ENCODE measurements around the gene CHAF1A.

The CHAF1A gene

DNA sequence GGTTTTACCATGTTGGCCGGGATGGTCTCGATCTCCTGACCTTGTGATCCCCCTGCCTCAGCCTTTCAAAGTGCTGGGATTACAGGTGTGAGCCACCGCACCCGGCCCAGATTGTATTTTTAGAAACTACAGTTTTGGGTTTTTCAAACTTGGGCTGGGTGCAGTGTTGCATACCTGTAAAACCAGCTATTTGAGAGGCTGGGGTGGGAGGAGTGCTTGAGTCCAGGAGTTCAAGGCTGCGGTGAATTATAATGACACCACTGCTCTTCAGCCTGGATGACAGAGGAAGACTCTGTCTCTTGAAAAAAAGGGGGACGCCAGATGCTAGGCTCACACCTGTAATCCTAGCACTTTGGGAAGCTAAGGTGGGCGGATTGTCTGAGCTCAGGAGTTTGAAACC is 4.2 kb downstream of the CHAF1A start:
- no peak for DNase-seq

DNA sequence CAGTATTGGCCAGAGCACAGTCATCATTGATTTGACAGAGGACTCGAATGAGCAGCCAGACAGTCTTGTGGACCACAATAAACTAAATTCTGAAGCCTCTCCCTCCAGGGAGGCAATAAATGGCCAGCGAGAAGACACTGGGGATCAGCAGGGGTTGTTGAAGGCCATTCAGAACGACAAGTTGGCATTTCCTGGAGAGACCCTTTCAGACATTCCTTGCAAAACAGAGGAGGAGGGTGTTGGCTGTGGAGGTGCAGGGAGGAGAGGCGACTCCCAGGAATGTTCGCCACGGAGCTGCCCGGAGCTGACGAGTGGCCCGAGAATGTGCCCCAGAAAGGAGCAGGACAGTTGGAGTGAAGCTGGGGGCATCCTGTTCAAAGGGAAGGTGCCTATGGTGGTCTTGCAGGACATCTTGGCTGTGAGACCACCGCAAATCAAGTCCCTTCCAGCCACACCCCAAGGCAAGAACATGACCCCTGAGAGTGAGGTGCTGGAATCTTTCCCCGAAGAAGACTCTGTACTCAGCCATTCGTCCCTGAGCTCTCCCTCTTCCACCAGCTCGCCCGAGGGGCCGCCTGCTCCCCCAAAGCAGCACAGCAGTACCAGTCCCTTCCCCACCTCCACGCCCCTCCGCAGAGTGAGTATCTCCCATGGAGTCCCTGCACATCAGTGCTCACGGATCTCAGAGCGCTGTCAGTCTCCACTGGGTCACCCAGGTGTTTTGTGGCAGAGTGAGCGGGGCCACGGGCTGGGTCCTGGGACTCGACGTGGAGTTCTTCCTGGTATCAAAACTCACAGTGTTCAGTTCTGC is 6.9 kb downstream of the CHAF1A start:
- no peak for DNase-seq

DNA sequence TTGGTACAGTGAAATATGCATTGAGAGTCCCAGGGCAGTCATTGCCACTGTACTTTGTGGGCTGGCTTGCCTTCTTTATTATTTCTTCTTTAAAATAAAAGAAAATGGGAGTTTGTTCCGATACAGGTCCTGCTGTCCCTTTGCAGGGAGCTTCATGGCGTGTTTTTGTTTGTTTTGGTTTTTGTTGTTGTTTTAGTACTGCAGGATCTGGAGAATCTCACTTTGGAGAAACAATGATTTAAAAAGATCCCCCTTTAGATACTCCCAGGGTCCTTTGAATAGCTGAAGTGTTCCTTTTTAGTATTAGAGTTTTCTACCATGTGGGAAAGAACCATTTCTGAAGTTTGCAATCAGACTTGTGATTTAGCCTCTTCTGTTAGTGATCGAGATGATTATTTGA is 11.1 kb downstream of the CHAF1A start:
- no peak for DNase-seq

DNA sequence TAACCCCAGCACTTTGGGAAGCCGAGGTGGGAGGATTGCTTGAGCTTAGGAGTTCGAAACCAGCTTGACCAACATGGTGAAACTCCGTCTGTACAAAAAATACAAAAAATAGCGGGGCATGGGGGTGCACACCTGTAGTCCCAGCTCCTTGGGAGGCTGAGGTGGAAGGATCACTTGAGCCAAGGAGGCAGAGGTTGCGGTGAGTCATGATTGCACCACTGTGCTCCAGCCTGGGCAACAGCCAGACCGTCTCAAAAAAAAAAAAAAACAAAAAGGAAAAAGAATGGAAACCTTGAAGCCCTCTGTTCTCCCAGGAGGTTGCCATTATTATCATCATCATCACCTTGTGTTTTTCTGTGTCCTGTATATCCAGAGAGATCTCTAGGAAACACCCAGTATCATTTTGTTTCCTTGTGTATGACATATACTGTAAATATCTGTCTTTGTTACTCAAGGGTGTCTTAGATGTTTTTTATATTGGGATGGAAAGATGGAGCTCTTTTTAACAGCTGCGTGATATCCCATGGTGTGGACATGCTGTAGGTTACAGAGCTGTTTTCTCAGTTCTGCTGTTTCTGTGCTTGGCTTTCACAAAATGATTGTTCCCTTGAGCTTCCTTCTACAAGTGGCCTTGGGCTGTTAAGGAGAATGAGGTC is 11.8 kb downstream of the CHAF1A start:
- no peak for DNase-seq

DNA sequence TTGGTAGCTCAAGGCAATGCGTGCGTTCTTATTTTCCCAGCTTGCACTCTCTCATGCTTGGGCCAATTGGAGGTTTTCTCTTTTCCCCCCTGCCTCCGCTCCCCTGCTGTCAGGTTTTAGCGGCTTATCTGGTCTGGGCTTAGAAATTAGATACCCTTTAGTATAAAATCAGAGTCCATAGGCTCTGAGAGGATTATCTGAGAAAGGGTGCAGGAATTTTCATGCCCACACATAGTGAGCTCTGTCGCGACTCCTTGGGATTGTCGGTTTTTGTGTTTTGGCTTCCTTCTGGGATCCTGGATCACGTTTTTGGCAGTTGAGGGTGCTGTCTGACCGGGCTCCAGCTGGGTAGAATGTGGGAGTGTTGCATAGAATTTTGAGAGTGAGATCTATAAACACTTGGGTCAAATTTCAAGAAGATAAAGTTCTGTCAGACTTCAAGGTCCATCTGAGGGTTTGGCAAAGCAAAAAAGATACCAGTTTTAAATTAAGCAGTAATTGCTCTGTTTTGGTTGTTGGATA is 12.4 kb downstream of the CHAF1A start:
- DNase-seq = no peak

DNA sequence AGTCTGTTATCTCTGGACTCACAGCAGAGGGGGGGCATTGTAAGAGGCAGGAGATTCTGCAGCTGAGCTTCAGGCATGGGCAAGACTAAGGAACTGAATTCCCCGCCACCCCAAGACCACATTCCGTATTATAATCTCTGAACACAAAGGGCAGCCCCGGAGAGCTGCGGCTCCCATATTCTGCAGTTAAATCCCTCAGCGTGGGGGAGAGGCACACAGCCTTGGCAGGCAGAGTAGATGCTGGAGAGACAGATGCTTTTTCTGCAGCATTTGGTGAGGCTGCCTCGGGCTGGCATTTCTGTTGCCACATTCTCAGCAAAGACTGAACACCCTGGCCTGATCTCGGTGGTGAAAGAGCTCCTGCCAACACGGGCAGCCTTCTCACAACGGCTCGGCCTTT is 12.9 kb downstream of the CHAF1A start:
- no peak for DNase-seq

DNA sequence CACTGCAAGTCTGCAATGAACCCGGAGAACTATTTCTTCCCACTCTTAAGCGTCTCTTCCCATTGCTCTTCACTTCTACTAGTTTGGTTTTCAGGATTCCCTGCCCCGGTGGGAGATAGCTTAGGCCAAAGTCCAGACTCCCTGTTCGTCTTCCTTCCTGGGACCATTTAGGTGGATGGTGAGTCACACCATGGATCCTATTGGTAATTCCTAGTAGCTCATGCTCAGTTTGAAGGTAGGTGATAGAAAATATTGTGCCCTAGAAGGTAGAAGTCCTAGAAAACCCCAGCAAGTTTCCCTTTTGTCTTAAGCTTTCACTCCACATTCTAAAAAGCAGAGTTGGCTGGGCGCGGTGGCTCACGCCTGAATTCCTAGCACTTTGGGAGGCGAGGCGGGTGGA is 13.8 kb downstream of the CHAF1A start:
- no peak for DNase-seq

DNA sequence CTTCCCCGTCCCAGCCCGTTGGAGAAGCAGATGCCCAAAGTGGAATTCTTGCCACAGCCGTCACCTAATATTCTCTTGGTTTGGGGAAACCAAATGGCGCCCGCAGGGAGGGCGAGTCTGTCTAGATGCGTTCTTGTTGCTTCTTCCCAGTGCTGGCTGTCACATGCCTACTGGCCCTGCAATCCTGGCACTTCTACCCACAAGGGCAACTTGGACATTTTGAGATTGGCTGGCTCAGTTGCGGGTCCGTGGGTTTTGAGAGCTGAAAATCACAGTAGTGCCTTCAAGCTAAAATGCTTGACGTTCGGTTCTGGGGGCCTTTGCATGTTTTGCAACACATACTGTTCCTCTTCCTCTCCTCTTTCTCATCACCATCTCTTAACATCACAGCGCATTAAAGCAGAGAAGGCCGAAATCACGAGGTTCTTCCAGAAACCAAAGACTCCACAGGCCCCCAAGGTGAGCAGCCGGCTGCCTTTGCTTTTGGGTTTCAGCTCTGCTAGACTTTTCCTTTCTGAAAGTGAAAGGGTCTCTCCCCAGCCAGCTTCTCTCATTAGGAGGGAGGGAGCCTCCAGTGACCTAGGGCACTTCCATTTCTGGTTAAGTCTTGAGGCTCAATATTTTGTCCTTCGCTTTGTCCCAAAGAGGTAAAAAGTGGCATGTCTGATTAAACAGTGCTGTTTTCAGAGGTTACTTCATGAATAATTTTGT is 21.1 kb downstream of the CHAF1A start:
- DNase-seq = no peak

DNA sequence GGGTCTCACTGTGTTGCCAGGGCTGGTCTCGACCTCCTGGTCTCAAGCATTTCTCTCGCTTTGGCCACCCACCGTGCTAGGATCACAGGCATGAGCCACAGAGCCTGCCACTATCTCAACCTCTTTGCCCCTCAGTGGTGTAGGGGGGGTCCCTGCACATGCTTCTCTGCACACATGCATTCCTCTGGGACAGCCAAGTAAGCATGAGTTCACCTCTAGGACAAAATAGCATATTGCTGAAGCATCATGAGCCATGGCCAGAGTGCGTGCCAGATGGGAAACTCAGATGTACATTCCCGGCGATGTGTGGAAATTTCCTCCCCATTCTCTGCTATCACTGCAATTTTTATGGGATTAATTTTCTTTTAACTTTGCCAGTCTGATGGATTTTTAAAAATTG is 23.1 kb downstream of the CHAF1A start:
- no peak for DNase-seq

DNA sequence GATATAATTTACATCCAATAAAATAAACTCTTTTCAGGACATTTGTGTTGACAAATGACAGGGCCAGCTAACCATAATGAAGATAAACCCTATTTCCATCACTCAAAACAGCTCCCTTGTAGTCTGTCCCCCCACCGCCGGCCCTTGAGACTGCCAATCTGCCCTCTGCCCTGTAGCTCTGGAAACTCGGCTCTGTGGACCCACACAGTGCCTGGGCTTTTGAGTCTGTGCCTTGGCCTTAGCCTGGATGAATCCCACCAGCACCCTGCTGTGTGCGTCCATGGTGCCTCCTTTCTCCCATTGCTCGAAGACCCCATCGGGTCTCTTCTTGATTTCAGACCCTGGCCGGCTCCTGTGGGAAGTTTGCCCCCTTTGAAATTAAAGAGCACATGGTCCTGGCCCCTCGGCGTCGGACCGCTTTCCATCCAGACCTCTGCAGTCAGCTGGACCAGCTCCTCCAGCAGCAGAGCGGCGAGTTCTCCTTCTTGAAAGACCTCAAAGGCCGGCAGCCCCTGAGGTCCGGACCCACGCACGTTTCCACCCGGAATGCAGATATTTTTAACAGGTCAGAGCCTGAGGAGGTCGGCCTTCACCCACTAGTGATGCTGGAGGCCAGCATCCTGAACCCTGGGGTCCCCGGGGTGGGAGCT is 26.0 kb downstream of the CHAF1A start:
- DNase-seq = no peak

DNA sequence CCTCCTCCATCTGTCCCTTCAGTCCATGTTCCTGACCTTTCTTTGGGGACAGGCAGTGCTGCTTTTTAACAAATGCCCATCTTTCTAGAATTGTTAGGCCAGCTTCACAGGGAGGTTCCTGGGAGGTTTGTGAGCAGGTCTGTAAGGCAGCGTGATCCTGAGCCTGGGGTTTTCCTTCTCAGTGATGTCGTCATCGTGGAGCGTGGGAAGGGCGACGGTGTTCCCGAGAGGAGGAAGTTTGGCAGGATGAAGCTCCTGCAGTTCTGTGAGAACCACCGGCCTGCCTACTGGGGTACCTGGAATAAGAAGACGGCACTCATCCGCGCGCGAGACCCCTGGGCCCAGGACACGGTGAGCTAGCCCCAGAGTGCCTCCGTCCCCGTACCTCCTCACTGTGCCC is 26.8 kb downstream of the CHAF1A start:
- DNase-seq = no peak

DNA sequence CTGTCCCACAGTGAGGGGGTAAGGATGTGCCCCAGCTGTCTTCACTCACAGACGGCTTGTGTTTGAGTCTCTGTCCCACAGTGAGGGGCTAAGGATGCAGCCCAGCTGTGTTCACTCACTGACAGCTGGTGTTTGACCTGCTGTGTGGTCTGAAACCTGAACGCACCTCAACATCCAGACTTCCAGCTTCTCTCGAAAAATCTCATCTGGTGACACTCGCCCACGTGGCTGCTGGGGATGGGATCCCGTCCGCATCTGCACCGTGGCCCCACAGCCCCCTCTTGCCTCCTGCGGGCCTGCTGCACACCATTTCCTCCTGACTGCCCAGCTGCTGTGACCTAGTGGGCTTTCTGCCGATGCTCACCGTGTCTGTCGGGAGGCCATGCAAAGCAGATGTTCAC is 27.3 kb downstream of the CHAF1A start:
- no peak for DNase-seq

DNA sequence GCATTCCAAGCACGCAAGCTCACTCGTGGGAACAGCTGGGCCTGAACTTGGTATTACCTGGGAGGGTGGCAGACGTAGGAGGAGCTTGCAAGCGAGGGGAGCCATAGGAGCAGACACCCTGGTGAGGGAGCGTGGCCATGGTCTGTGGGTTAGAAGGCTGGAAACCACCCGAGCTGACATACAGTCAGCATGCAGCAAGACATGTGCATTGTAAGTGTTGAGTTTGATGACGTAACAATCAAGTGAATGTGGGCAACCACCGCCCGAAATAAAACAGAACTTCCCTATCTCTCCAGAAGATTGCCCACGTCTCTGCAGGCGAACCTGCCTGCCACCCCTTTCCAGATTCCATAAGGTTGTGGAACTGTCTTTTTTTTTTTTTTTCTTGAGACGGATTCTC is 28.3 kb downstream of the CHAF1A start:
- no peak for DNase-seq

DNA sequence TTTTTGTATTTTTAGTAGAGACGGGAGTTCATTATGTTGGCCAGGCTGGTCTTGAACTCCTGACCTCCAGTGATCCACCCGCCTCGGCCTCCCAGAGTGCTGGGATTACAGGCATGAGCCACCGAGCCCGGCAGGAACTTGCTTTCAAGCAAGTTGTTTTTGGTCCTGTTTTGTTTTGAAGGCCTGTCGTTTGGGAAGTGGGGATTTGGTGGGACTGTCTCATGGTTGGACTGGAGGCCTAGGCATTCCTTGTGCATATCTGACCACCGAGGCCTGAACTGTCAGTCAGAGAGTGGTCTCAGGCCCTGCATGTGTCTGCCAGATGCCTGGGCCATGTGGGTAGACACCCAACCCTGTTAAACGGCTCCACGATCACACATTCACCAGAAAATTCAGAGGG is 28.9 kb downstream of the CHAF1A start:
- DNase-seq = no peak

DNA sequence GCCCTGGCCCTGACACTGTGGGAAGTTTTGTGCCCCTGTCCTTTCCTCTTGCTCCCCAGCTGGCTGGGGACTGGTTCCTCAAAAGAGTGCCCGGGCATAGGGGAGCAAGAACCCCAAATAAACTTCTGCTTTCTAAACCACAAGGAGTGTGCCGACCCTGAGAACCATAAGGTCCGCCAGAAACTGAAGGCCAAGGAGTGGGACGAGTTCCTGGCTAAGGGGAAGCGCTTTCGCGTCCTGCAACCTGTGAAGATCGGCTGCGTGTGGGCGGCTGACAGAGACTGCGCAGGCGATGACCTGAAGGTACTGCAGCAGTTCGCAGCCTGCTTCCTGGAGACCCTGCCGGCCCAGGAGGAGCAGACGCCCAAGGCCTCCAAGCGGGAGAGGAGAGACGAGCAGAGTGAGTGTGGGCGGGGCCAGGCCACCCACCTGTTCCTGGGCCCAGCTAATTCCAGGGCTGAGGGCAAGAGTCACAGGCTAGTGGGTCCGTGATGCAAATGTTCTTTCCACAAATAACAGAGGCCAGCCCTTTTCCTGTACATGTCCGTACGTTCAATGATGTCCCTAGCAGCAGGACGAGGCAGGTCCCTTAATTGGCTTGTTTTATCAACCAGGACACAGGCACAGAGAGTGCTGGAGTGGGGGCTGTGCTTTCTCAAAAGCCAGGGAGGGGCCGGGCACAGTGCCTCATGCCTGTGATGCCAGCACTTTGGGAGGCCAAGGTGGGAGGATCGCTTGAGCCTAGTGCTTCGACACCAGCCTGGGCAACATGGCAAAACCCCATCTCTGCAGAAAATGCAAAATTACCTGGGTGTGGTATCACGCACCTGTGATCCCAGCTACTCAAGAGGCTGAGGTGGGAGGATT is 29.6 kb downstream of the CHAF1A start:
- DNase-seq = no peak

DNA sequence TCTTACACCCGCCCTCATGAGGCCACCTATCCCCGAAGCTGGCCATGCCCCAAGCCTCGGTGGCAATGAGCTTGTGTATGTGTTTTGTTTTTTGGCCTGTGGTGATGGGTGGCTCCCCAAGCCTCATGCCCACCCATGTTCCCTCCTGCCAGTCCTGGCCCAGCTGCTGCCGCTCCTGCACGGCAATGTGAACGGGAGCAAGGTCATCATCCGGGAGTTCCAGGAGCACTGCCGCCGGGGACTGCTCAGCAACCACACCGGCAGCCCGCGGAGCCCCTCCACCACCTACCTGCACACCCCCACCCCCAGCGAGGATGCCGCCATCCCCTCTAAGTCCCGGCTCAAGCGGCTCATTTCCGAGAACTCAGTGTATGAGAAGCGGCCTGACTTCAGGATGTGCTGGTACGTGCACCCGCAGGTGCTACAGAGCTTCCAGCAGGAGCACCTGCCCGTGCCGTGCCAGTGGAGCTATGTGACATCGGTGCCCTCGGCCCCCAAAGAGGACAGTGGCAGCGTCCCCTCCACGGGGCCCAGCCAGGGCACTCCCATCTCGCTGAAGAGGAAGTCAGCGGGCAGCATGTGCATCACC is 30.6 kb downstream of the CHAF1A start:
- DNase-seq = no peak

DNA sequence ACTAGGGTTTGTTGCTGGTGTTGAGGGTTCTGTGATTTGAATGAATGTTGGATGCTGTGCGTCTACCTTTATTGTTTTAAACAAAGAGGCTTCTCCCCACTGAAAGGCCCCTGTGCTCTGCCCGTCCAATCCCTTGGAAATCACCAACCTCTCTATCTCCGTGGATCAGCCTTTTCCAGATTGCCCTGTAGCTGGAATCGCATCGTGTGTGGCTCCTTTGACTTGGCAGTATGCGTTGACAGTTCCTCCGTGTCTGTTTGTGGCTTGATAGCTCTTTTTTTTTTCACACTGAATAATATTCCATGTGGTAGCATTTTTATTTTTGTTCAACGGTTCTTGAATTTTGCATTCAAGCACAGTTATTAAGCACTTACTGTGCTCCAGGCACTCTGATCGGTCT is 32.0 kb downstream of the CHAF1A start:
- DNase-seq = no peak

DNA sequence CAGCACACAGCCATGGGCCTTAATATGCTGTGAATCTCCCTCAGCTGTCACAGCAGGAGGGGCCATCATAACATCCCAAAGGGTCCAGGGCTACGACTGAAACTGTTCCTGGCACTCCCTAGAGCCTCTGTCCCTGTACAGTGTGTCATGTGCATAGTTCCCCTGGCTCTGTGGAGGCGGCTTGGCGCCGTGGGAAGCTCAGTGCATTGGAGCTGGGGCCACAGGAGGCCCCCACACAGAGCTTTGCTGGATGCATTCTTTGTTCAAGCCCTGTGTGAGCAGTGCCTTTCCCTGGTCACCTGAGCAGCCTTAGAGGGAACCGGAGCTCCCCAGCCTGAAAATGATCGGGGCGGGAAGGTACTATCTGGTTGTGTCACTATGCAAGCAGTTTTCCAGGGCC is 33.8 kb downstream of the CHAF1A start:
- no peak for DNase-seq

DNA sequence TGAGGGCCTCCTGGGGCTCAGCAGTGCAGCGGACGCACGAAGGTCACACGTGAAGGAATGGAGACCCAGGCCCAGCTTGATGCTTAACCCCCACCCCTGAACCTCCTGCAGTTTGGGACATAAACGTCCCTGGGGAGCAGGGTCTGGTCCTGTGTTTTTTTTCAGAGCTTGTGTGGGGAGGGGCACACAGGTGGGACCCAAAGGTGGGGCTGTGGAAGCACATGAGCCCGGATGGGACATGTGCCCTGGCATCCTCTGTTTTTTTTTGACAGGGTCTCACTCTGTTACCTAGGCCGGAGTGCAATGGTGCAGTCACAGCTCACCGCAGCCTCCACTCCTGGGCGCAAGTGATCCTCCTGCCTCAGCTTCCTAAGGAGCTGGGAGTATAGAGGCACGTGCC is 34.7 kb downstream of the CHAF1A start:
- no peak for DNase-seq

DNA sequence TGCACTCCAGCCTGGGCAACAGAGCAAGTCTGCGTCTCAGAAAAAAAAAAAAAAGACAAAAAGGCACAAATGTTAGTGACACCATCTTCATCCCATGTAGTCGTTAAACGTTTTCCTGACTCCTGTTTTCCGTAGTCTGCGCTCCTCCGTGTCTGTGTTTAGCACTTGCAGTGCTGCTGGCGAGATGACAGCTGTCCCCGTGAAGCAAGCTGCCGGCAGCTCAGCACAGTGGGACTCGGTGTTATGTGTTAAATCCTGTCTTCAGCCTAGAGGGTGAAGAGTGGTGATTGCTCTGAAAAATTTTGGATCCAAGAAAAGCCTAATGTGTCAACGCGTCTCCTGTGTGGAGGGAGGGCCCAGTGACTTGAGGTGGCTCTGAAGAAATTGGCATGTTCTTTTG is 36.8 kb downstream of the CHAF1A start:
- DNase-seq = no peak

DNA sequence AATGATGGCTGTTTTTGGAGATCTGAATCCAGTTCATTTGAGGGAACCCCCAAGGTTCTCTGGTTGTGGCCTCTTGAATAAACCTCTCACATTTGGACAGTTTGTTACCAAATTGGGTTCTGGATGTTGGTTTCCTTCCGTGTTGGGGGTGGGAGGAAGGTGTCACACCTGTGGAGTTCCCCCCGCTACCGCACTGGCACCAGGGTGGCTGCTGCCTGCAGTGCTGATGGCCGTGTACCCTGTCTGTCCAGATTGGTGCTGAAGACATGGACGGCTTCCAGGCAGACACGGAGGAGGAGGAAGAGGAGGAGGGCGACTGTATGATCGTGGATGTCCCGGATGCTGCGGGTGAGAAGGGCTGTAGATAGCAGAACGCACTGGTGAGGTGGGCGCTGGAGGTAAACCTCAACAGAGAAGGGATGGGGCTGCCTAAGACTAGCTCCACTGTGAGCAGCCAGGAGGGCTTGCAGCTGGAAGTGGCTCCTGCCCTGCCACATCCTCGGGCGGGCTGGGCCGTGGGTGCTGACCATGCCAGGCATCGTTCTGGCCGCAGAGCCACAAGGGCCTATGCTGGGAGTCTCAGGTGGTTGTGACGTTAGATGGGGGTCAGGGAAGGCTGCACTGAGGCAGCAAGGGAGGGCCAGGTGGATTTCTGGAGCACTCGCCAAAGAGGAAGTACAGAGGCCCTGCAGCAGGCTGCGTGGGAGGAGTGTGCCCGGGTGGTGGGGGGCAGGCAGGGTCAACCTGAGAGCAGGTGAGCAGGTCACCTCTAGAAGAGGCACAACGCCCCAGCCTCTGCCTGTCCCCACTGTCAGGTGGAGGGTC is 39.8 kb downstream of the CHAF1A start:
- DNase-seq = no peak

Data from NCI-H2081 treated with DMSO at 0.1 percent for 48 hours (cell line).